Measurements from ENCODE around the gene SUCLA2. TPM values are rescaled to one million over a fixed set of nuclear protein-coding genes. Genes with fewer than 3 reads are reported as not detected.

Gene SUCLA2
- polyA plus RNA-seq (2013, experiment 1 of 2), result 52.6 TPM
- 58.3 TPM for polyA plus RNA-seq (2013, experiment 2 of 2)

- Histone ChIP-seq H3K4me1 (ENCODE audit: insufficient read depth, low read length) (peaks cover 27% of the 10 kb centered on the region), H3K9me3 (ENCODE audit: insufficient read depth, low read depth, low read length) (no peaks in the 10 kb centered on the region), H3K27me3 (ENCODE audit: insufficient read depth, low read length) (no peaks in the 10 kb centered on the region), H3K4me3 (ENCODE audit: low read length) (peak within 1 kb of the TSS; percentile 86), H3K36me3 (ENCODE audit: insufficient read depth, low read length) (peaks cover 27% of the 10 kb centered on the region), H3K27ac (ENCODE audit: low read depth, low read length) (peak within 1 kb of the TSS; percentile 79), H3K9ac (ENCODE audit: low read depth, low read length) (peak within 1 kb of the TSS; percentile 91)
- 1% methylated on average over 52 of the region's 52 CpGs for WGBS
Observed at GRCh38 chr13:48001114-48001881, at the start of gene SUCLA2. TSS of gene SUCLA2 (minus strand) at chr13:48001273. CDS start at chr13:48001269, 4 bp downstream.

GRCh38 chr13:48050550-48050949 lies 49.5 kb upstream of the SUCLA2 start:
- H3K4me3 ChIP-seq (ENCODE audit: low read length), result no peak overlapping the region
- peaks cover 86% of the 10 kb centered on the region for H3K36me3 ChIP-seq (ENCODE audit: insufficient read depth, low read length)
- WGBS, result 94% methylated on average over 3 of the region's 3 CpGs

GRCh38 chr13:48043789-48044503 lies 42.9 kb upstream of the SUCLA2 start:
- Histone ChIP-seq H3K9me3 (ENCODE audit: insufficient read depth, low read depth, low read length) (0 out of 2 replicates have a peak, but pooled peaks cover 2% of the 10 kb centered on the region), H3K4me3 (ENCODE audit: low read length) (no peak overlapping the region), H3K36me3 (ENCODE audit: insufficient read depth, low read length) (peaks cover 89% of the 10 kb centered on the region), H3K4me1 (ENCODE audit: insufficient read depth, low read length) (peaks cover 3% of the 10 kb centered on the region; the same call in 1 of the 2 replicates), H3K27me3 (ENCODE audit: insufficient read depth, low read length) (no peaks in the 10 kb centered on the region), H3K9ac (ENCODE audit: low read depth, low read length) (no peak overlapping the region), H3K27ac (ENCODE audit: low read depth, low read length) (no peak overlapping the region)

More at GRCh38 chr13:48050550-48050949, 49.5 kb upstream of the SUCLA2 start:
- Histone ChIP-seq H3K9me3 (ENCODE audit: insufficient read depth, low read depth, low read length) (peaks cover under 1% of the 10 kb centered on the region; the same call in 1 of the 2 replicates), H3K27ac (ENCODE audit: low read depth, low read length) (no peak overlapping the region), H3K9ac (ENCODE audit: low read depth, low read length) (no peak overlapping the region), H3K4me1 (ENCODE audit: insufficient read depth, low read length) (no peaks in the 10 kb centered on the region), H3K27me3 (ENCODE audit: insufficient read depth, low read length) (no peaks in the 10 kb centered on the region)

GRCh38 chr13:48042894-48043293 lies 41.8 kb upstream of the SUCLA2 start:
- peaks cover 9% of the 10 kb centered on the region; the same call in 1 of the 2 replicates for H3K4me1 ChIP-seq (ENCODE audit: insufficient read depth, low read length)
- peaks cover 79% of the 10 kb centered on the region for H3K36me3 ChIP-seq (ENCODE audit: insufficient read depth, low read length)
- H3K27ac ChIP-seq (ENCODE audit: low read depth, low read length), result no peak overlapping the region
- H3K27me3 ChIP-seq (ENCODE audit: insufficient read depth, low read length), result no peaks in the 10 kb centered on the region
- 0 out of 2 replicates have a peak, but pooled peaks cover 2% of the 10 kb centered on the region for H3K9me3 ChIP-seq (ENCODE audit: insufficient read depth, low read depth, low read length)
- no peak overlapping the region for H3K4me3 ChIP-seq (ENCODE audit: low read length)
- WGBS, result 95% methylated on average over 2 of the region's 2 CpGs
- H3K9ac ChIP-seq (ENCODE audit: low read depth, low read length), result no peak overlapping the region

DNA sequence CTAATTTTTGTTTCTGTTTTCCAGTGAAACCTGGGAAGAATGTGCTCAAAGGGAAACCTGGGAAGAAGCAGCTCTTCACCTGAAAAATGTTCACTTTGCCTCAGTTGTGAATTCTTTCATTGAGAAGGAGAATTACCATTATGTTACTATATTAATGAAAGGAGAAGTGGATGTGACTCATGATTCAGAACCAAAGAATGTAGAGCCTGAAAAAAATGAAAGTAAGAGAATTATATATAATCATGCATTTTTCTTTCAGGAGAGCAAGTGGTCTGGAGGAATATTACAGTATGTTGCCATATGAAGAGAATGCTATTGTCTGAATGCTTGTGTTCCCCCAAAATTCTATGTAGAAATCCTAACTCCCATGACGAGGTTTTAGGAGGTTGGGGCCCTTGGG lies 39.8 kb upstream of the SUCLA2 start:
- 86% methylated on average over 1 of the region's 1 CpG for WGBS
- 0 out of 2 replicates have a peak, but pooled peaks cover 2% of the 10 kb centered on the region for H3K9me3 ChIP-seq (ENCODE audit: insufficient read depth, low read depth, low read length)
- H3K4me1 ChIP-seq (ENCODE audit: insufficient read depth, low read length), result peaks cover 18% of the 10 kb centered on the region
- H3K27ac ChIP-seq (ENCODE audit: low read depth, low read length), result no peak overlapping the region
- H3K27me3 ChIP-seq (ENCODE audit: insufficient read depth, low read length), result no peaks in the 10 kb centered on the region
- H3K9ac ChIP-seq (ENCODE audit: low read depth, low read length), result no peak overlapping the region
- no peak overlapping the region for H3K4me3 ChIP-seq (ENCODE audit: low read length)
- peaks cover 59% of the 10 kb centered on the region for H3K36me3 ChIP-seq (ENCODE audit: insufficient read depth, low read length)

- H3K27me3 ChIP-seq (ENCODE audit: insufficient read depth, low read length), result no peaks in the 10 kb centered on the region
- 0 out of 2 replicates have a peak, but pooled peaks cover 2% of the 10 kb centered on the region for H3K9me3 ChIP-seq (ENCODE audit: insufficient read depth, low read depth, low read length)
- no peak overlapping the region for H3K4me3 ChIP-seq (ENCODE audit: low read length)
- no peak overlapping the region for H3K27ac ChIP-seq (ENCODE audit: low read depth, low read length)
- H3K36me3 ChIP-seq (ENCODE audit: insufficient read depth, low read length), result peaks cover 50% of the 10 kb centered on the region
- no peak overlapping the region for H3K9ac ChIP-seq (ENCODE audit: low read depth, low read length)
- peaks cover 18% of the 10 kb centered on the region for H3K4me1 ChIP-seq (ENCODE audit: insufficient read depth, low read length)
Observed at GRCh38 chr13:48040049-48040448, 39.0 kb upstream of the SUCLA2 start.

- peak overlapping the region; percentile 66 for H3K4me3 ChIP-seq (ENCODE audit: low read length)
- peak overlapping the region; percentile 98 for H3K27ac ChIP-seq (ENCODE audit: low read depth, low read length)
- peak overlapping the region; percentile 90; the same call in 1 of the 2 replicates for H3K9ac ChIP-seq (ENCODE audit: low read depth, low read length)
- H3K4me1 ChIP-seq (ENCODE audit: insufficient read depth, low read length), result peaks cover 18% of the 10 kb centered on the region
- peaks cover 40% of the 10 kb centered on the region for H3K36me3 ChIP-seq (ENCODE audit: insufficient read depth, low read length)
- H3K27me3 ChIP-seq (ENCODE audit: insufficient read depth, low read length), result no peaks in the 10 kb centered on the region
- H3K9me3 ChIP-seq (ENCODE audit: insufficient read depth, low read depth, low read length), result peaks cover 4% of the 10 kb centered on the region; the same call in 1 of the 2 replicates
- 87% methylated on average over 1 of the region's 1 CpG for WGBS
Observed at GRCh38 chr13:48038761-48039160, 37.7 kb upstream of the SUCLA2 start.

DNA sequence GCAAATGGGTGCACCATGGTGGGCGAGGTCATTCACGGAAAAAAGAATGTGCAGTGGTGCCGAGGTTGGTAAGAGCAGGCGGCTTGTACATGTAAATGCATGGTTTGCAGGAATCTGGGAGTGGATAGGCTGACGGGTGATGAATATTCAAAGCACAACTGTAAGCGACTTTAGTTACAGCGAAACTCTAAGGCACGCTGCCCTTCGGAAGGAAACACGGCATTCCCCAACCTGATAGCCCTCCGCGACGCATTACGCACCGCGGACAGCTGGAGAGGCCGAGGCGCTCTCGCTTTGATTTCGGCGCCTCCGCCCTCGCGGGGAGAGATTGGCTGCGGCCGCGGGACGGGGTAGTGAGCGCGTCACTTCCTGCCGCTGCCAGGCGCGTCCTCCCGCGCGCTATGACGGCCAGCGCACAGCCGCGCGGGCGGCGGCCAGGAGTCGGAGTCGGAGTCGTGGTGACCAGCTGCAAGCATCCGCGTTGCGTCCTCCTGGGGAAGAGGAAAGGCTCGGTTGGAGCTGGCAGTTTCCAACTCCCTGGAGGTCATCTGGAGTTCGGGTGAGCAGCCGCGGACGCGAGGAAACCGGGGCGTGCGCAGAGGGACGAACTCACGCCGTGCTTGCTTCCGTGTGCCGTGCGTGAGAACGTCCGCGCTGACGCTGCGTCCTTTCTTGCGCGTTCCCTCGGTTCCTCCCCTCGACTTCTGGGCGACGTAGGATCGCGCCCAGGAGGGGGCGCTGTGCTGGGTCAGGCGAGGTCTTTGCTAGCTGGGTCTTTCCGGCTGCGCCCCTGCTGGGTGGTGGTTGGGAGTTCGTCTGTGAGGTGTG lies 36.5 kb upstream of the SUCLA2 start, which contains the start of gene NUDT15:
Gene NUDT15, plus strand, starts transcription at position 381 of the 828 bp plus-strand sequence. Its CDS starts 21 bp downstream, at position 402.
- peaks cover 16% of the 10 kb centered on the region for H3K9me3 ChIP-seq (ENCODE audit: insufficient read depth, low read depth, low read length)
- H3K9ac ChIP-seq (ENCODE audit: low read depth, low read length), result peak within 1 kb of the TSS; percentile 90
- H3K4me1 ChIP-seq (ENCODE audit: insufficient read depth, low read length), result peaks cover 18% of the 10 kb centered on the region
- peak within 1 kb of the TSS; percentile 66 for H3K4me3 ChIP-seq (ENCODE audit: low read length)
- peak within 1 kb of the TSS; percentile 98 for H3K27ac ChIP-seq (ENCODE audit: low read depth, low read length)
- H3K36me3 ChIP-seq (ENCODE audit: insufficient read depth, low read length), result peaks cover 28% of the 10 kb centered on the region
- under 1% methylated on average over 82 of the region's 82 CpGs for whole genome bisulfite sequencing
- no peaks in the 10 kb centered on the region for H3K27me3 ChIP-seq (ENCODE audit: insufficient read depth, low read length)

DNA sequence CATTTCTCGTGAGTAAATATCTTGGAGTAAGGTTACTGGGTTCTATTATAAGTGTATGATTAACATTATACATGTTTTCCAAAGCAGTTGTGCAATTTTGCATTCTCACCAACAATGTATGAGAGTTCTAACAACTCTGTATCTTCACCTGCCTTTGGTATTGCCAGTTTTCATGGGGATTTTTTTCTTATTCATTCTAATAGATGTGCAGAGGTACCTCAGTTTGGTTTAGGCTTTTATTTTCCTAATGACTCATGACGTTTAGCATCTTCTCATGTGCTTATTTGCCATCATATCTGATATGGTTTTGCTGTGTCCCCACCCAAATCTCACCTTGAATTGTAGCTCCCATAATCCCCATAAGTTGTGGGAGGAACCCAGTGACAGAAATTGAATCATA lies 28.8 kb upstream of the SUCLA2 start:
- no peaks in the 10 kb centered on the region for H3K27me3 ChIP-seq (ENCODE audit: insufficient read depth, low read length)
- H3K36me3 ChIP-seq (ENCODE audit: insufficient read depth, low read length), result peaks cover 2% of the 10 kb centered on the region; the same call in 1 of the 2 replicates
- 93% methylated on average over 2 of the region's 2 CpGs for WGBS
- no peak overlapping the region for H3K9ac ChIP-seq (ENCODE audit: low read depth, low read length)
- H3K4me1 ChIP-seq (ENCODE audit: insufficient read depth, low read length), result no peaks in the 10 kb centered on the region
- H3K4me3 ChIP-seq (ENCODE audit: low read length), result no peak overlapping the region
- peaks cover 41% of the 10 kb centered on the region for H3K9me3 ChIP-seq (ENCODE audit: insufficient read depth, low read depth, low read length)
- no peak overlapping the region for H3K27ac ChIP-seq (ENCODE audit: low read depth, low read length)

DNA sequence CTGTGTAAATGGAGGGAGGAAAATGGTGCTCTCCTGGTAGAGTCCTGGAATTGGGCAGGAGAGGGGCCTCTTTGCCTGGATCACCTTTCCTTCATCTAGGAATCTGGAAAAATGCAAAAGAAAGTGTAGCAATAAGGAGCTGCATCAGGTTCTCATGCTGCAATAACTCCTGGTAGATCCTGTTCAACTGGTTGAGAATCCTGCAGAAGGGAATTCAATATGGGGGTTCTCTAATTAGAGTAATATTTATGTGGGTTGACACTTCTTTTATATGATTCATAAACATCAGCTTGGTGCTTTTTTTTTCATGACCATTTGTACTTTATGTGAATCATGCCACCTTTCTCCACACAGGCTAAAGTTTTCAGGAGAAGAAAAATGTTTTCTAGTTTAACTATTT lies 27.0 kb upstream of the SUCLA2 start:
- no peak overlapping the region for H3K9ac ChIP-seq (ENCODE audit: low read depth, low read length)
- H3K27me3 ChIP-seq (ENCODE audit: insufficient read depth, low read length), result no peaks in the 10 kb centered on the region
- no peak overlapping the region for H3K27ac ChIP-seq (ENCODE audit: low read depth, low read length)
- peaks cover 2% of the 10 kb centered on the region; the same call in 1 of the 2 replicates for H3K36me3 ChIP-seq (ENCODE audit: insufficient read depth, low read length)
- no peaks in the 10 kb centered on the region for H3K4me1 ChIP-seq (ENCODE audit: insufficient read depth, low read length)
- H3K9me3 ChIP-seq (ENCODE audit: insufficient read depth, low read depth, low read length), result peaks cover 31% of the 10 kb centered on the region
- H3K4me3 ChIP-seq (ENCODE audit: low read length), result no peak overlapping the region

All from HUES64 (cell line).